ENCODE data around the gene BEST4. TPM values are rescaled to one million over a fixed set of nuclear protein-coding genes. Genes with fewer than 3 reads are reported as not detected.
"Not testable (repeated sequence)": the region's sequence is repeated elsewhere in the genome, so short reads cannot be mapped to it uniquely, and the experiment has no call there.

The BEST4 gene
- total and polyA plus RNA-seq, 9 donors: 0.18 to 1.4 (median 0.36) TPM

DNA sequence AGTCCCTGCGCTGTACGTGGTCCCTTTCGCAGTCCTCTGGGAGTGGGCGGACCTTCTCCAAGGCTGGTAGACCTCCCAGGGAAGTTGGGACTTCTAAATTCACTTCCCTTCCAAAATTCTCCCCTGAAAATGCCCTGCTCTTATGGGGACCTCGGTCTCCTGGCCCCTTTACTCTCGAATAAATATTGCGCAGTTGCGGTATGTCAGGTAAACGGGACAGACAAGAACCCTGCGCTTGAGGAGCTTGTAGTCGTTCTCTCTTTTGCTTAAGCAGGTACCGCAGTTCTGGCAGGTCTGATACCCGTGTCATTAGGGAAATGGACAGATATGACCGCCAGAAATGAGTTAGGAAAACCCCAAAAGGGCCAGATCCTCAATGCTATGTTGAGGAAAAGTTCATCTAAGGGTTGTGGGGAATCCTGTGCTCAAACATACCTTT lies 47.8 kb downstream of the BEST4 start:
- Histone ChIP-seq H3K9me3 (replicated peaks; ENCODE audit: control insufficient read depth, low read depth, low read length) (no peaks in the 10 kb centered on the region), H3K27me3 (ENCODE audit: control insufficient read depth, insufficient read depth, low read length) (no peaks in the 10 kb centered on the region), H3K27ac (ENCODE audit: low read length) (peak overlapping the region; percentile 75), H3K4me3 (ENCODE audit: low read length) (peak overlapping the region; percentile 82), H3K4me1 (ENCODE audit: control insufficient read depth, insufficient read depth, low read length) (peaks cover 7% of the 10 kb centered on the region), H3K36me3 (ENCODE audit: control insufficient read depth, insufficient read depth, low read length) (peaks cover 7% of the 10 kb centered on the region)
- under 1% methylated on average over 12 of the region's 14 CpGs for WGBS (ENCODE audit: insufficient coverage)
- DNase-seq: no peak

GRCh38 chr1:44739307-44740178 lies 48.4 kb downstream of the BEST4 start, which contains the start of gene KIF2C:
Gene KIF2C, plus strand, starts transcription at chr1:44739837. Its CDS starts 96 bp downstream, at chr1:44739933.
- H3K9me3 ChIP-seq (replicated peaks; ENCODE audit: control insufficient read depth, low read depth, low read length): no peaks in the 10 kb centered on the region
- peak; percentile 99 for DNase-seq
- under 1% methylated on average over 46 of the region's 57 CpGs for WGBS (ENCODE audit: insufficient coverage)

DNA sequence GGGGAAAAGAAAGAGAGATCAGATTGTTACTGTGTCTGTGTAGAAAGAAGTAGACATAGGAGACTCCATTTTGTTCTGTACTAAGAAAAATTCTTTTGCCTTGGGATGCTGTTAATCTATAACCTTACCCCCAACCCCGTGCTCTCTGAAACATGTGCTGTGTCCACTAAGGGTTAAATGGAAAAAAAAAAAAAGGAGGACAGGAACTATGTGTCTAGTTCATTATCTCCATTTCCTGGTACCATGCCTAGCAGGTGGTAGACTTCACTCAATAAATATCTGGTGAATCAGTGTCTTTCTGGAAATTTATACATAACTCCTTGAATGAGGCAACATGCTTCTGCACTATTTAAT lies 49.0 kb downstream of the BEST4 start:
- H3K27me3 ChIP-seq (ENCODE audit: control insufficient read depth, insufficient read depth, low read length); H3K9me3 ChIP-seq (replicated peaks; ENCODE audit: control insufficient read depth, low read depth, low read length); DNase-seq; H3K4me1 ChIP-seq (ENCODE audit: control insufficient read depth, insufficient read depth, low read length); H3K36me3 ChIP-seq (ENCODE audit: control insufficient read depth, insufficient read depth, low read length): not testable (repeated sequence)
- no CpG with 5 or more reads among the region's 1 CpG for WGBS (ENCODE audit: insufficient coverage)
- Histone ChIP-seq H3K27ac (ENCODE audit: low read length) (peak overlapping the region; percentile 99), H3K4me3 (ENCODE audit: low read length) (peak overlapping the region; percentile 82)

More at GRCh38 chr1:44739307-44740178, 48.4 kb downstream of the BEST4 start, which contains the start of gene KIF2C:
- H3K4me1 ChIP-seq (ENCODE audit: control insufficient read depth, insufficient read depth, low read length): peaks cover 7% of the 10 kb centered on the region
- peaks cover 7% of the 10 kb centered on the region for H3K36me3 ChIP-seq (ENCODE audit: control insufficient read depth, insufficient read depth, low read length)
- peak within 1 kb of the TSS; percentile 82 for H3K4me3 ChIP-seq (ENCODE audit: low read length)
- no peaks in the 10 kb centered on the region for H3K27me3 ChIP-seq (ENCODE audit: control insufficient read depth, insufficient read depth, low read length)
- H3K27ac ChIP-seq (ENCODE audit: low read length): peak within 1 kb of the TSS; percentile 99

DNA sequence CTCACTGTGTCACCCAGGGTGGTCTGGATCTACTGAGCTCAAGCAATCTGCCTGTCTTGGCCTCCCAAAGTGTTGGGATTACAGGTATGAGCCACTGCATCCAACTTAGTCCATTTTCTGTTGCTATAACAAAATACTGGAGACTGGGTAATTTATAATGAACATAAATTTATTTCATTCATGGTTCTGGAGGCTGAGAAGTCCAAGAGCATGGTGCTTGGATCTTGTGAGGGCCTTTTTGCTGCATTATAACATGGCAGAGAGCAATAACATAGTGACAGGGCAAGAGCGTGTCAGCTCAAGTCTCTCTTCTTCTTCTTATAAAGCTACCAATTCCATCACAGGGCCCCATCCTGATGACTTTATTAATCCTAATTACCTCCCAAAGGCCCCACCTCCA lies 52.0 kb downstream of the BEST4 start:
- no peaks in the 10 kb centered on the region for H3K9me3 ChIP-seq (replicated peaks; ENCODE audit: control insufficient read depth, low read depth, low read length)
- H3K4me3 ChIP-seq (ENCODE audit: low read length): no peak overlapping the region
- no peak overlapping the region for H3K27ac ChIP-seq (ENCODE audit: low read length)
- H3K27me3 ChIP-seq (ENCODE audit: control insufficient read depth, insufficient read depth, low read length): no peaks in the 10 kb centered on the region
- peaks cover 7% of the 10 kb centered on the region for H3K4me1 ChIP-seq (ENCODE audit: control insufficient read depth, insufficient read depth, low read length)
- no peak for DNase-seq
- WGBS (ENCODE audit: insufficient coverage): no CpG with 5 or more reads among the region's 1 CpG
- H3K36me3 ChIP-seq (ENCODE audit: control insufficient read depth, insufficient read depth, low read length): no peaks in the 10 kb centered on the region

- no peak for DNase-seq
These were observed 54.2 kb downstream of the BEST4 start for GRCh38 chr1:44733784-44734183.

More at GRCh38 chr1:44733784-44734183, 54.2 kb downstream of the BEST4 start:
- Histone ChIP-seq H3K36me3 (ENCODE audit: control insufficient read depth, insufficient read depth, low read length) (no peaks in the 10 kb centered on the region), H3K4me1 (ENCODE audit: control insufficient read depth, insufficient read depth, low read length) (peaks cover 5% of the 10 kb centered on the region), H3K27ac (ENCODE audit: low read length) (peak overlapping the region; percentile 3), H3K27me3 (ENCODE audit: control insufficient read depth, insufficient read depth, low read length) (no peaks in the 10 kb centered on the region), H3K4me3 (ENCODE audit: low read length) (no peak overlapping the region), H3K9me3 (replicated peaks; ENCODE audit: control insufficient read depth, low read depth, low read length) (no peaks in the 10 kb centered on the region)
- WGBS (ENCODE audit: insufficient coverage): no CpG with 5 or more reads among the region's 1 CpG

Other genes starting within 250 kb of the BEST4 start
- gene TMEM53, start 113.7 kb downstream of the BEST4 start, total RNA-seq: 3.5 TPM
- gene TMEM53, start 113.7 kb downstream of the BEST4 start, polyA plus RNA-seq (ENCODE audit: insufficient read depth in 1 of 8, insufficient read length in 8 of 8, low replicate concordance in 1 of 8): 1 to 10 TPM; 5.4 to 7.8 (median 6.4) TPM
- gene ARMH1, start 113.5 kb downstream of the BEST4 start, total RNA-seq: 1.6 TPM
- gene ARMH1, start 113.5 kb downstream of the BEST4 start, polyA plus RNA-seq (ENCODE audit: insufficient read depth in 1 of 8, insufficient read length in 8 of 8, low replicate concordance in 1 of 8): 1 to 10 TPM; 1.3 to 2.6 (median 1.8) TPM
- not detected for gene RNU5D-1, start 57.0 kb downstream of the BEST4 start, total RNA-seq
- 1 to 10 TPM in 1 of 8 donors, not detected in 7; 1.5 TPM for gene RNU5D-1, start 57.0 kb downstream of the BEST4 start, polyA plus RNA-seq (ENCODE audit: insufficient read depth in 1 of 8, insufficient read length in 8 of 8, low replicate concordance in 1 of 8)
- 9.2 TPM for gene KIF2C, start 48.3 kb downstream of the BEST4 start, total RNA-seq
- gene KIF2C, start 48.3 kb downstream of the BEST4 start, polyA plus RNA-seq (ENCODE audit: insufficient read depth in 1 of 8, insufficient read length in 8 of 8, low replicate concordance in 1 of 8): 10 to 100 TPM in 7 of 8 donors, 1 to 10 TPM in 1; 9.7 to 18.2 (median 14.2) TPM
- 4,408 TPM for gene RPS8, start 12.6 kb downstream of the BEST4 start, total RNA-seq
- 1,000 to 10,000 TPM; 2,811 to 3,640 (median 3,091) TPM for gene RPS8, start 12.6 kb downstream of the BEST4 start, polyA plus RNA-seq (ENCODE audit: insufficient read depth in 1 of 8, insufficient read length in 8 of 8, low replicate concordance in 1 of 8)
- gene PLK3, start 12.2 kb upstream of the BEST4 start, total RNA-seq: 8.3 TPM
- 10 to 100 TPM; 11.3 to 20.8 (median 13.9) TPM for gene PLK3, start 12.2 kb upstream of the BEST4 start, polyA plus RNA-seq (ENCODE audit: insufficient read depth in 1 of 8, insufficient read length in 8 of 8, low replicate concordance in 1 of 8)
- 0.40 TPM for gene DYNLT4, start 19.2 kb upstream of the BEST4 start, total RNA-seq
- gene DYNLT4, start 19.2 kb upstream of the BEST4 start, polyA plus RNA-seq (ENCODE audit: insufficient read depth in 1 of 8, insufficient read length in 8 of 8, low replicate concordance in 1 of 8): under 1 TPM in 7 of 8 donors, not detected in 1; 0.14 to 0.58 (median 0.28) TPM
- gene BTBD19, start 20.4 kb upstream of the BEST4 start, total RNA-seq: 2.9 TPM
- 1 to 10 TPM; 4.3 to 9.5 (median 8.2) TPM for gene BTBD19, start 20.4 kb upstream of the BEST4 start, polyA plus RNA-seq (ENCODE audit: insufficient read depth in 1 of 8, insufficient read length in 8 of 8, low replicate concordance in 1 of 8)
- 2.7 TPM for gene PTCH2, start 55.1 kb upstream of the BEST4 start, total RNA-seq
- gene PTCH2, start 55.1 kb upstream of the BEST4 start, polyA plus RNA-seq (ENCODE audit: insufficient read depth in 1 of 8, insufficient read length in 8 of 8, low replicate concordance in 1 of 8): 10 to 100 TPM in 3 of 8 donors, 1 to 10 TPM in 5; 5.8 to 14.1 (median 9.0) TPM
- gene EIF2B3, start 198.4 kb upstream of the BEST4 start, total RNA-seq: 36.5 TPM
- 10 to 100 TPM; 26.6 to 33.9 (median 28.3) TPM for gene EIF2B3, start 198.4 kb upstream of the BEST4 start, polyA plus RNA-seq (ENCODE audit: insufficient read depth in 1 of 8, insufficient read length in 8 of 8, low replicate concordance in 1 of 8)
- gene HECTD3, start 223.2 kb upstream of the BEST4 start, total RNA-seq: 13.2 TPM
- gene HECTD3, start 223.2 kb upstream of the BEST4 start, polyA plus RNA-seq (ENCODE audit: insufficient read depth in 1 of 8, insufficient read length in 8 of 8, low replicate concordance in 1 of 8): 10 to 100 TPM; 26.3 to 33.3 (median 31.5) TPM
- 96.8 TPM for gene UROD, start 224.1 kb upstream of the BEST4 start, total RNA-seq
- 10 to 100 TPM; 79.9 to 94.0 (median 87.4) TPM for gene UROD, start 224.1 kb upstream of the BEST4 start, polyA plus RNA-seq (ENCODE audit: insufficient read depth in 1 of 8, insufficient read length in 8 of 8, low replicate concordance in 1 of 8)